GM18868 (cell line): ENCODE data around the gene DNMT3B.

Experiments used
- ATAC-seq: cut with Tn5 transposase; IDR thresholded peaks from one replicate; pipeline ENCODE4 v1.9.1; 2021; ENCODE audit warnings: mild to moderate bottlenecking, moderate library complexity; ENCODE audit not compliant: unreplicated experiment

The DNMT3B gene

DNA sequence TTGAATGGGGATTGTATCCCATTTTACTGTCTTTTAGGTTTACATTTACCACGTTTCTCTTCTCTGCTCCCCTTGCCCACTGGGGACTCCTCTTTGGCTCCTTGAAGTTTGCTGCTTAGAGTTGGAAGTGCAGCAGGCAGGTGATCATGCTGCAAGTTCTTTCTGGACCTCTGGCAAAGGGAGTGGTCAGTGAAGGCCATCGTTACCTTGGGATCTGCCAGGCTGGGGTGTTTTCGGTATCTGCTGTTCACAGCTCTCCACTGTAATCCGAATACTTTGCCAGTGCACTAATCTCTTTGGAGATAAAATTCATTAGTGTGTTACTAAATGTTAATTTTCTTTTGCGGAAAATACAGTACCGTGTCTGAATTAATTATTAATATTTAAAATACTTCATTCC is 87.4 kb downstream of the DNMT3B start:
- no peak for ATAC-seq

DNA sequence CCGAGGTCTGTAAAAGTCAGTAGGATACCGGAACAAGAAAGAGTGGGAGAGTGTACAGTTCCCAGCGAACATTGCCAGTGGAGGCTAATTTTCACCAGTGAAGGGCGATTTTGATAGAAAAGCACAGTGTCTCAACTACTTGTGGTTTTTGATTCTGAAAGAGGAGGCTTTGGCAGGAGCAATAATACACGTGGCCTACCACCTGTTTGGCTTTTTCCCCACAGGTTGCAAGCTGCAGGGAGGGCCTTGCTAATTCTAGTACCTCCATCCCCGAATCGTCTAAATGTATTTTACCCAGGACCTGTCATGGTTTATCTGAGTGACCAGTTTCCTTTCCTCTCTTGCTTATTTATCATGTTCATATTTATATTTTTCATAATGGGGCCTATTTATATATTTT is 93.2 kb downstream of the DNMT3B start:
- ATAC-seq = no peak

DNA sequence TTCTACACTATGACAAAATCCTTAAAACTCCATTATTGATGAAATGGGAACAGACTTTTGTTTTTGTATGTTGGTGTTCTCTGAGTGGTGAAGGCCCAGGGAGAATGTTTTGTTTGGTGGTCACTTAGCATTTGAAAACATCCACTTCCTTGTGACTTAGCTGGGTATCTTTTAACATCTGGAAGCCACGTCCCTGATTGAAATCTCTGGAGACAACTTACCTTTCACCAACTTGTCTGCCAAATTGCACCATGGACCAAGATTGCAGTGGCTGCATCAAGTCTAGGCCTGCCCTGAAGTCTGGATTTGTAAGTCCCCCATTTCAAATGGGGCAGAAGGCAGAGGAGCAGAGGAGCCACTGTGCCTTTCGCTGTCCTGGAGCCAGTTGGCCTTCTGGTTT is 96.0 kb downstream of the DNMT3B start:
- ATAC-seq = no peak
